ENCODE results near the gene SLC36A2.
"Not testable (repeated sequence)": the region's sequence is repeated elsewhere in the genome, so short reads cannot be mapped to it uniquely, and the experiment has no call there.

Gene SLC36A2

GRCh38 chr5:151326266-151326665 lies 21.1 kb downstream of the SLC36A2 start:
- DNase-seq (ENCODE audit: low read depth), result no peak

- DNase-seq (ENCODE audit: low read depth), result no peak
Measured at GRCh38 chr5:151320481-151320880, 26.9 kb downstream of the SLC36A2 start.

GRCh38 chr5:151318850-151319732 lies 28.3 kb downstream of the SLC36A2 start:
- DNase-seq (ENCODE audit: low read depth), result no peak

GRCh38 chr5:151317871-151318270 lies 29.5 kb downstream of the SLC36A2 start:
- no peak for DNase-seq (ENCODE audit: low read depth)

- DNase-seq (ENCODE audit: low read depth), result no peak
Measured at GRCh38 chr5:151315998-151316597, 31.3 kb downstream of the SLC36A2 start.

GRCh38 chr5:151313357-151313756 lies 34.0 kb downstream of the SLC36A2 start:
- DNase-seq (ENCODE audit: low read depth), result no peak

- DNase-seq (ENCODE audit: low read depth), result no peak
Measured at GRCh38 chr5:151312756-151313324, 34.5 kb downstream of the SLC36A2 start.

GRCh38 chr5:151310932-151311331 lies 36.4 kb downstream of the SLC36A2 start:
- no peak for DNase-seq (ENCODE audit: low read depth)

GRCh38 chr5:151309821-151310220 lies 37.5 kb downstream of the SLC36A2 start:
- DNase-seq (ENCODE audit: low read depth), result not testable (repeated sequence)

GRCh38 chr5:151309266-151309665 lies 38.1 kb downstream of the SLC36A2 start:
- DNase-seq (ENCODE audit: low read depth), result not testable (repeated sequence)

GRCh38 chr5:151303666-151304065 lies 43.7 kb downstream of the SLC36A2 start, which contains the start of gene SLC36A3:
SLC36A3 (minus strand) TSS chr5:151303766; CDS start chr5:151303354, 412 bp downstream.
- no peak for DNase-seq (ENCODE audit: low read depth)

- no peak for DNase-seq (ENCODE audit: low read depth)
Measured at GRCh38 chr5:151298063-151298855, 49.1 kb downstream of the SLC36A2 start.

- no peak for DNase-seq (ENCODE audit: low read depth)
Measured at GRCh38 chr5:151296974-151297373, 50.4 kb downstream of the SLC36A2 start.

GRCh38 chr5:151296478-151296830 lies 50.9 kb downstream of the SLC36A2 start:
- DNase-seq (ENCODE audit: low read depth), result no peak

- DNase-seq (ENCODE audit: low read depth), result no peak
Measured at GRCh38 chr5:151295791-151296477, 51.4 kb downstream of the SLC36A2 start.

- no peak for DNase-seq (ENCODE audit: low read depth)
Measured at GRCh38 chr5:151295138-151295537, 52.2 kb downstream of the SLC36A2 start.

- DNase-seq (ENCODE audit: low read depth), result no peak
Measured at GRCh38 chr5:151293624-151294023, 53.7 kb downstream of the SLC36A2 start.

- no peak for DNase-seq (ENCODE audit: low read depth)
Measured at GRCh38 chr5:151288180-151288579, 59.2 kb downstream of the SLC36A2 start.

- DNase-seq (ENCODE audit: low read depth), result no peak
Measured at GRCh38 chr5:151286246-151286645, 61.1 kb downstream of the SLC36A2 start.

- no peak for DNase-seq (ENCODE audit: low read depth)
Measured at GRCh38 chr5:151285683-151286082, 61.7 kb downstream of the SLC36A2 start.

- DNase-seq (ENCODE audit: low read depth), result no peak
Measured at GRCh38 chr5:151284392-151284967, 62.9 kb downstream of the SLC36A2 start.
